ENCODE measurements around the gene MS4A4E. TPM values are rescaled to one million over a fixed set of nuclear protein-coding genes. Genes with fewer than 3 reads are reported as not detected.

The MS4A4E gene
- total and polyA plus RNA-seq, 2 of the 13 experiments (the other 11 are each of a cell fraction or from before 2014, with no cell fraction given): not detected

- ChIA-PET CTCF (ENCODE audit: low intra/inter-chr PET ratio, low total read pairs) (no interaction called here), POLR2A (no interaction called here)
- no peaks in the 10 kb centered on the region for H3K36me3 ChIP-seq (replicated peaks in 1 of 2; ENCODE audit: control insufficient read depth in 1 of 2, insufficient read depth in 2 of 2, low read length in 2 of 2)
- no peaks in the 10 kb centered on the region; a peak in 1 of 5 replicates for H3K27me3 ChIP-seq (ENCODE audit: control insufficient read depth in 1 of 2, insufficient read depth in 2 of 2, low read length in 2 of 2)
- H3K4me3 ChIP-seq (replicated peaks in 1 of 3; ENCODE audit: insufficient read depth in 1 of 3, low read depth in 2 of 3, low read length in 3 of 3): no peak overlapping the region
- H3K27ac ChIP-seq (ENCODE audit: extremely low read length, insufficient read depth, low read length): no peak overlapping the region
- BruUV-seq (replicated peaks): no TSS peak
- TF ChIP-seq, protein P1, sequence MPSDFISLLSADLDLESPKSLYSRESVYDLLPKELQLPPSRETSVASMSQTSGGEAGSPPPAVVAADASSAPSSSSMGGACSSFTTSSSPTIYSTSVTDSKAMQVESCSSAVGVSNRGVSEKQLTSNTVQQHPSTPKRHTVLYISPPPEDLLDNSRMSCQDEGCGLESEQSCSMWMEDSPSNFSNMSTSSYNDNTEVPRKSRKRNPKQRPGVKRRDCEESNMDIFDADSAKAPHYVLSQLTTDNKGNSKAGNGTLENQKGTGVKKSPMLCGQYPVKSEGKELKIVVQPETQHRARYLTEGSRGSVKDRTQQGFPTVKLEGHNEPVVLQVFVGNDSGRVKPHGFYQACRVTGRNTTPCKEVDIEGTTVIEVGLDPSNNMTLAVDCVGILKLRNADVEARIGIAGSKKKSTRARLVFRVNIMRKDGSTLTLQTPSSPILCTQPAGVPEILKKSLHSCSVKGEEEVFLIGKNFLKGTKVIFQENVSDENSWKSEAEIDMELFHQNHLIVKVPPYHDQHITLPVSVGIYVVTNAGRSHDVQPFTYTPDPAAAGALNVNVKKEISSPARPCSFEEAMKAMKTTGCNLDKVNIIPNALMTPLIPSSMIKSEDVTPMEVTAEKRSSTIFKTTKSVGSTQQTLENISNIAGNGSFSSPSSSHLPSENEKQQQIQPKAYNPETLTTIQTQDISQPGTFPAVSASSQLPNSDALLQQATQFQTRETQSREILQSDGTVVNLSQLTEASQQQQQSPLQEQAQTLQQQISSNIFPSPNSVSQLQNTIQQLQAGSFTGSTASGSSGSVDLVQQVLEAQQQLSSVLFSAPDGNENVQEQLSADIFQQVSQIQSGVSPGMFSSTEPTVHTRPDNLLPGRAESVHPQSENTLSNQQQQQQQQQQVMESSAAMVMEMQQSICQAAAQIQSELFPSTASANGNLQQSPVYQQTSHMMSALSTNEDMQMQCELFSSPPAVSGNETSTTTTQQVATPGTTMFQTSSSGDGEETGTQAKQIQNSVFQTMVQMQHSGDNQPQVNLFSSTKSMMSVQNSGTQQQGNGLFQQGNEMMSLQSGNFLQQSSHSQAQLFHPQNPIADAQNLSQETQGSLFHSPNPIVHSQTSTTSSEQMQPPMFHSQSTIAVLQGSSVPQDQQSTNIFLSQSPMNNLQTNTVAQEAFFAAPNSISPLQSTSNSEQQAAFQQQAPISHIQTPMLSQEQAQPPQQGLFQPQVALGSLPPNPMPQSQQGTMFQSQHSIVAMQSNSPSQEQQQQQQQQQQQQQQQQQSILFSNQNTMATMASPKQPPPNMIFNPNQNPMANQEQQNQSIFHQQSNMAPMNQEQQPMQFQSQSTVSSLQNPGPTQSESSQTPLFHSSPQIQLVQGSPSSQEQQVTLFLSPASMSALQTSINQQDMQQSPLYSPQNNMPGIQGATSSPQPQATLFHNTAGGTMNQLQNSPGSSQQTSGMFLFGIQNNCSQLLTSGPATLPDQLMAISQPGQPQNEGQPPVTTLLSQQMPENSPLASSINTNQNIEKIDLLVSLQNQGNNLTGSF (CRISPR knock-in tag; IDR thresholded peaks at IDR 0.05): no peak
- TF ChIP-seq HOXA9 (CRISPR knock-in tag; IDR thresholded peaks at IDR 0.05; ENCODE audit: borderline replicate concordance) (no peak), ZNF280B (CRISPR knock-in tag; IDR thresholded peaks at IDR 0.05; ENCODE audit: borderline replicate concordance) (no peak), ZBTB26 (CRISPR knock-in tag; IDR thresholded peaks at IDR 0.05; ENCODE audit: borderline replicate concordance) (no peak), POLR2AphosphoS5 (IDR thresholded peaks at IDR 0.05; ENCODE audit: low read depth, low read length) (no peak), AHR (CRISPR knock-in tag; IDR thresholded peaks at IDR 0.05) (no peak), GABPA (IDR thresholded peaks at IDR 0.05; ENCODE audit: low read depth, low read length) (no peak), GABPA (CRISPR knock-in tag; IDR thresholded peaks at IDR 0.05; ENCODE audit: low read depth) (no peak), ZNF34 (CRISPR knock-in tag; IDR thresholded peaks at IDR 0.05; ENCODE audit: borderline replicate concordance) (no peak), NCOA2 (CRISPR knock-in tag; IDR thresholded peaks at IDR 0.05) (no peak)
- 0% methylated on average over 1 of the region's 1 CpG for WGBS (ENCODE audit: low lambda C conversion rate)
- H2AFZ ChIP-seq (ENCODE audit: low read length): no peak overlapping the region
- no peaks in the 10 kb centered on the region for H3K79me2 ChIP-seq (ENCODE audit: insufficient read depth, low read length)
- ATAC-seq (no peak), FAIRE-seq (no peak), DNase-seq (ENCODE audit: low spot score) (no peak)
- H3K4me1 ChIP-seq (ENCODE audit: insufficient read depth, low read length): no peaks in the 10 kb centered on the region
- in situ Hi-C loops (cut with HindIII; ENCODE audit: extremely low pct_ligation_motif_present, low pct_unique_long_range_greater_than_20kb) (no loop called here), intact Hi-C loops (cut with micrococcal nuclease; ENCODE audit: unreplicated experiment) (no loop called here)
- H3K9ac ChIP-seq (ENCODE audit: insufficient read depth, low read depth, low read length): no peak overlapping the region
- no peaks in the 10 kb centered on the region for H3K9me3 ChIP-seq (ENCODE audit: low read length)
- H3K4me2 ChIP-seq (ENCODE audit: low read depth, low read length): no peak overlapping the region
- no peaks in the 10 kb centered on the region for H4K20me1 ChIP-seq (ENCODE audit: insufficient read depth, low read length)
These were observed 58.0 kb downstream of the MS4A4E start for GRCh38 chr11:60184824-60185511.

Measured in HepG2 (cell line).